ENCODE measurements around the gene CEBPZOS. TPM values are rescaled to one million over a fixed set of nuclear protein-coding genes. Genes with fewer than 3 reads are reported as not detected.

The CEBPZOS gene
- total RNA-seq, 1 experiment from 2014 or later, result 46.8 TPM

DNA sequence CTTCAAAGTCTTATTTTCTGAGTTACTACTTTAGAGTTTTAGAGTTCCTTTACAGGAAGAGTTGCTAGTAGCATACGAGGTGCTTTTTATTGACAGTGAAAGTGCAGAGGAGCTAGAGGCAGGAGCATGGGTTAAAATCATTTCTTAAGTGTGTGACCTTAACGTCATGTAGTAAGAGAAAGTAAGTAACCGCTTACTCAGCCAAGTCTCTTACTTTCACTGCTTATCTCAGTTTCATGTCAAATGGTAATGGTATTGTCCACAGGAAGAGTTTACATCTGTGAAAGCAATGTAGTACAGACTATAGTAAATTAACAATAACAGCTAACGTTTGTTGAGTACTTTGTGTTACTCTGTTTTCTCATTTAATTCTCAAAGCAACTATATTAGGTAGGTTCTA lies 47.7 kb downstream of the CEBPZOS start (continued):
- TF ChIP-seq, protein P1, sequence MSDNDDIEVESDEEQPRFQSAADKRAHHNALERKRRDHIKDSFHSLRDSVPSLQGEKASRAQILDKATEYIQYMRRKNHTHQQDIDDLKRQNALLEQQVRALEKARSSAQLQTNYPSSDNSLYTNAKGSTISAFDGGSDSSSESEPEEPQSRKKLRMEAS (IDR thresholded peaks at IDR 0.05), result no peak
- TF ChIP-seq, protein P2, sequence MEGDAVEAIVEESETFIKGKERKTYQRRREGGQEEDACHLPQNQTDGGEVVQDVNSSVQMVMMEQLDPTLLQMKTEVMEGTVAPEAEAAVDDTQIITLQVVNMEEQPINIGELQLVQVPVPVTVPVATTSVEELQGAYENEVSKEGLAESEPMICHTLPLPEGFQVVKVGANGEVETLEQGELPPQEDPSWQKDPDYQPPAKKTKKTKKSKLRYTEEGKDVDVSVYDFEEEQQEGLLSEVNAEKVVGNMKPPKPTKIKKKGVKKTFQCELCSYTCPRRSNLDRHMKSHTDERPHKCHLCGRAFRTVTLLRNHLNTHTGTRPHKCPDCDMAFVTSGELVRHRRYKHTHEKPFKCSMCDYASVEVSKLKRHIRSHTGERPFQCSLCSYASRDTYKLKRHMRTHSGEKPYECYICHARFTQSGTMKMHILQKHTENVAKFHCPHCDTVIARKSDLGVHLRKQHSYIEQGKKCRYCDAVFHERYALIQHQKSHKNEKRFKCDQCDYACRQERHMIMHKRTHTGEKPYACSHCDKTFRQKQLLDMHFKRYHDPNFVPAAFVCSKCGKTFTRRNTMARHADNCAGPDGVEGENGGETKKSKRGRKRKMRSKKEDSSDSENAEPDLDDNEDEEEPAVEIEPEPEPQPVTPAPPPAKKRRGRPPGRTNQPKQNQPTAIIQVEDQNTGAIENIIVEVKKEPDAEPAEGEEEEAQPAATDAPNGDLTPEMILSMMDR (IDR thresholded peaks at IDR 0.05 in 2 of 3, conservative IDR thresholded peaks at IDR 0.05 in 1 of 3; ENCODE audit: borderline replicate concordance in 1 of 3, insufficient read depth in 1 of 3, low read depth in 2 of 3, low read length in 2 of 3), result no peak
- no peak for TF ChIP-seq CEBPB (IDR thresholded peaks at IDR 0.05; ENCODE audit: low read depth)
- TF ChIP-seq SRF (IDR thresholded peaks at IDR 0.05; ENCODE audit: low read depth), result no peak
- no peak for TF ChIP-seq YY1 (IDR thresholded peaks at IDR 0.05; ENCODE audit: extremely low read depth, insufficient replicate concordance, low read depth, low read length)
- no peak for TF ChIP-seq RAD21 (IDR thresholded peaks at IDR 0.05; ENCODE audit: low read depth)
- TF ChIP-seq EGR1 (IDR thresholded peaks at IDR 0.05; ENCODE audit: low read depth), result no peak
- TF ChIP-seq, protein P3, sequence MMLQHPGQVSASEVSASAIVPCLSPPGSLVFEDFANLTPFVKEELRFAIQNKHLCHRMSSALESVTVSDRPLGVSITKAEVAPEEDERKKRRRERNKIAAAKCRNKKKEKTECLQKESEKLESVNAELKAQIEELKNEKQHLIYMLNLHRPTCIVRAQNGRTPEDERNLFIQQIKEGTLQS (IDR thresholded peaks at IDR 0.05), result no peak
- no peak for TF ChIP-seq CBX3 (IDR thresholded peaks at IDR 0.05; ENCODE audit: low read depth)

DNA sequence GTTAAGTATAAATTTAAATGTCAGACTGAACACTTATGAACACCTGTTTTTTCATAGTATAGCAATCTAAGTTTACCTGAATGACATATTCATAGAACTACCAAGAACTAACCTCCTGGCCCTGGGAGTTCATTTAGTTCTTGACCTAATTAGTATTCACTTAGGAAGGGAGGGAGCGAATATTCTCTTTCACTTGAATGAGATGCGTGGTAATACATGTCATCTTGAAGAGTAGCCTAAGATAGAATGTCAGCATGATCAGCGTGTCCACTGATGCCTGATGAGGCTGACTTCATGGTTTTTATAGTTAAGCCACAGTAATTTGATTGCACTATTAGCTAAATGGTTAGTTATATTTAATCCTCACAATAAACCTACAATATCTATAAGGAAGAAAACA lies 48.5 kb downstream of the CEBPZOS start:
- Histone ChIP-seq H3K4me2 (ENCODE audit: low read length) (no peak overlapping the region), H3K9me3 (ENCODE audit: control insufficient read depth in 1 of 2, insufficient read depth in 1 of 2, low read depth in 1 of 2, low read length in 2 of 2) (no peaks in the 10 kb centered on the region), H3K9ac (ENCODE audit: low read length) (no peak overlapping the region), H4K20me1 (ENCODE audit: insufficient read depth) (no peaks in the 10 kb centered on the region; the same call in none of the 2 replicates), H3K4me1 (ENCODE audit: control insufficient read depth in 1 of 2, insufficient read depth in 2 of 2, low read length in 2 of 2) (peaks cover 0 to 4% of the 10 kb centered on the region in 2 experiments; a peak in 1 of 4 replicates), H2AFZ (ENCODE audit: low read depth, low read length, poor library complexity, severe bottlenecking) (no peak overlapping the region), H3K27me3 (ENCODE audit: insufficient read depth, low read length) (no peaks in the 10 kb centered on the region), H3K27ac (ENCODE audit: low read depth, low read length) (no peak overlapping the region), H3K4me3 (replicated peaks in 1 of 2; ENCODE audit: low read depth in 1 of 2, low read length in 2 of 2) (no peak overlapping the region), H3K9me2 (ENCODE audit: insufficient read depth) (no peaks in the 10 kb centered on the region), H3K36me3 (ENCODE audit: control insufficient read depth in 1 of 2, insufficient read depth in 2 of 2, low read length in 2 of 2) (peaks cover 52 to 57% of the 10 kb centered on the region in 2 experiments; a peak in 3 of 4 replicates), H3K79me2 (ENCODE audit: insufficient read depth, low read length) (no peaks in the 10 kb centered on the region)
- ChIA-PET RAD21 (ENCODE audit: low non-redundant PET in 1 of 2, low total read pairs in 2 of 2, uncharacterized antibody in 2 of 2, unreplicated experiment in 2 of 2) (no interaction called here), POLR2A (no interaction called here), CTCF (no interaction called here)
- no peak for DNase-seq (ENCODE audit: low read depth, low spot score)
- TF ChIP-seq CEBPB (IDR thresholded peaks at IDR 0.05; ENCODE audit: low read depth), result no peak
- TF ChIP-seq EZH2phosphoT487 (IDR thresholded peaks at IDR 0.05; ENCODE audit: borderline replicate concordance), result no peak
- no peak for TF ChIP-seq ZFX (IDR thresholded peaks at IDR 0.05)
- no peak for TF ChIP-seq CBX3 (IDR thresholded peaks at IDR 0.05; ENCODE audit: low read depth)
- TF ChIP-seq ELF1 (IDR thresholded peaks at IDR 0.05; ENCODE audit: borderline replicate concordance, low read depth), result no peak
- TF ChIP-seq, protein P4, sequence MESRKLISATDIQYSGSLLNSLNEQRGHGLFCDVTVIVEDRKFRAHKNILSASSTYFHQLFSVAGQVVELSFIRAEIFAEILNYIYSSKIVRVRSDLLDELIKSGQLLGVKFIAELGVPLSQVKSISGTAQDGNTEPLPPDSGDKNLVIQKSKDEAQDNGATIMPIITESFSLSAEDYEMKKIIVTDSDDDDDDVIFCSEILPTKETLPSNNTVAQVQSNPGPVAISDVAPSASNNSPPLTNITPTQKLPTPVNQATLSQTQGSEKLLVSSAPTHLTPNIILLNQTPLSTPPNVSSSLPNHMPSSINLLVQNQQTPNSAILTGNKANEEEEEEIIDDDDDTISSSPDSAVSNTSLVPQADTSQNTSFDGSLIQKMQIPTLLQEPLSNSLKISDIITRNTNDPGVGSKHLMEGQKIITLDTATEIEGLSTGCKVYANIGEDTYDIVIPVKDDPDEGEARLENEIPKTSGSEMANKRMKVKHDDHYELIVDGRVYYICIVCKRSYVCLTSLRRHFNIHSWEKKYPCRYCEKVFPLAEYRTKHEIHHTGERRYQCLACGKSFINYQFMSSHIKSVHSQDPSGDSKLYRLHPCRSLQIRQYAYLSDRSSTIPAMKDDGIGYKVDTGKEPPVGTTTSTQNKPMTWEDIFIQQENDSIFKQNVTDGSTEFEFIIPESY (IDR thresholded peaks at IDR 0.05; ENCODE audit: extremely low read depth, insufficient replicate concordance, low read length), result no peak
- TF ChIP-seq ZNF274 (IDR thresholded peaks at IDR 0.05; ENCODE audit: low read depth, low read length), result no peak
- no peak for TF ChIP-seq JUND (IDR thresholded peaks at IDR 0.05)
- TF ChIP-seq EZH2 (IDR thresholded peaks at IDR 0.05), result no peak
- TF ChIP-seq, protein P3 (IDR thresholded peaks at IDR 0.05), result no peak
- no peak for ATAC-seq
- intact Hi-C loops (cut with micrococcal nuclease), result no loop called here
- no TSS peak for BruUV-seq (replicated peaks)
